ENCODE data around the gene FGF14.

- TF ChIP-seq MAFK (IDR thresholded peaks at IDR 0.05; ENCODE audit: low read depth, low read length) = no peak
- no peak for TF ChIP-seq MXI1 (IDR thresholded peaks at IDR 0.05; ENCODE audit: borderline replicate concordance, low read depth, low read length)
- TF ChIP-seq POLR2A (IDR thresholded peaks at IDR 0.05; ENCODE audit: low read depth, low read length) = no peak
- no peak for TF ChIP-seq CTCF (conservative IDR thresholded peaks at IDR 0.05; ENCODE audit: low read depth, low read length)
- TF ChIP-seq SMC3 (IDR thresholded peaks at IDR 0.05; ENCODE audit: low read depth, low read length) = no peak
- no peak for TF ChIP-seq FOS (IDR thresholded peaks at IDR 0.05; ENCODE audit: low read depth, low read length)
- no peak for TF ChIP-seq CEBPB (IDR thresholded peaks at IDR 0.05; ENCODE audit: low read depth, low read length)
- TF ChIP-seq ELK1 (IDR thresholded peaks at IDR 0.05; ENCODE audit: borderline replicate concordance, low read depth, low read length) = no peak
- TF ChIP-seq CHD1 (IDR thresholded peaks at IDR 0.05; ENCODE audit: low read depth, low read length) = no peak
- no peak for TF ChIP-seq RAD21 (IDR thresholded peaks at IDR 0.05; ENCODE audit: low read length)
- no peak for TF ChIP-seq MAZ (IDR thresholded peaks at IDR 0.05; ENCODE audit: borderline replicate concordance, low read depth, low read length)
- no peak for TF ChIP-seq RCOR1 (IDR thresholded peaks at IDR 0.05; ENCODE audit: insufficient replicate concordance, low read length)
Measured at GRCh38 chr13:101986316-101986715, 415.5 kb downstream of the FGF14 start.

Measured in IMR-90 (cell line).